Measurements from ENCODE around the gene TESK2. TPM values are rescaled to one million over a fixed set of nuclear protein-coding genes. Genes with fewer than 3 reads are reported as not detected.
"Not testable (repeated sequence)": the region's sequence is repeated elsewhere in the genome, so short reads cannot be mapped to it uniquely, and the experiment has no call there.

The TESK2 gene
- total and polyA plus RNA-seq, 5 donors = 1.6 to 4.7 (median 4.2) TPM

DNA sequence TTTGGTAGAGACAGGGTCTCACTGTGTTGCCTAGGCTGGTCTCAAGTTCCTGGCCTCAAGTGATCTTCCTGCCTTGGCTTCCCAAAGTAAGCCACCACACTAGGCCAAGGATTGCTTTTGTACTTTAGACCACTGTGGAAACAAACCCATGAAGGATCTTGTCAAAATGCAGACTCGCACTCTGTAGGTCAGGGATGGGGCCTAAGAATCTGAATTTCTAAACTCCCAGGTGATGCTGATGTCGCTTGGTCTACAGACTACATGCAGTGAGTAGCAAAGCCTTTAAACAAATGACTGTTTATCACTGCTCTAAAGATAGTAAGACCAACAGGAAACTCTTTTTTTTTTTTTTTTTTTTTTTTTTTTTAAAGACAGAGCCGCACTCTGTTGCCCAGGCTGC, 96.6 kb downstream of the TESK2 start:
- H3K9me3 ChIP-seq (ENCODE audit: control insufficient read depth, low read length) = no peaks in the 10 kb centered on the region
- peaks cover 5% of the 10 kb centered on the region for H3K4me1 ChIP-seq (ENCODE audit: control insufficient read depth, insufficient read depth, low read length)
- peak overlapping the region; percentile 58 for H3K27ac ChIP-seq (ENCODE audit: low read length)
- no peak for DNase-seq
- WGBS = 59% methylated on average over 3 of the region's 3 CpGs
- no peak overlapping the region for H3K4me3 ChIP-seq (ENCODE audit: low read length)
- intact Hi-C loops (cut with DNase I) = loop anchor here in 1 of 4 donors (10.0 kb wide), 1 partner anchor 50 kb away; no protein-coding TSS in a partner anchor
- no peaks in the 10 kb centered on the region for H3K27me3 ChIP-seq (ENCODE audit: control insufficient read depth, insufficient read depth)
- ATAC-seq = peak in 1 of 2 donors; percentile 48

DNA sequence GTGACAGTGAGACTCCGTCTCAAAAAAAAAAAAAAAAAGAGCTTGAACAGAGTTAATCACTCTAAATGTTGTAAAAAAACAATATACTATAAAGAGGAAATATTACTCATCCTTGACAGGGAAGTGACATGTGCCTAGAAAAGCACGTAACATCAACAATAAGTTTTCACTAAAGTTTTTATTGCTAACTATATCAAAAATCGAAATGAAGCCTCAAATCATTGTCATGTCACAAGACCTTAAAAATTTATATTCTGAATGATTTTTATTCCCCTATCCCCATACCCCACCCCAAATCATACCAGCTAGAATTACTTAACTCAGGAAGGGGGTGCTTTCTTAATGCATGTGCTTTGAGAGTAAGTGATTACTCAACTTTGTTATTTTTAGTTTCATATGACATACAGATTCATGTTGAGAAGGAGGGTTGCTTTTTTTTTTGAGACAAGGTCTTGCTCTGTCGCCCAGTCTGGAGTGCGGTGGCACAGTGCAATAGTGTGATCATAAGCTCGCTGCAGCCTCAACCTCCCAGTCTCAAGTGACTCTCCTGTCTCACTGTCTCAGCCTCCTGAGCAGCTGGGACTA, 97.2 kb downstream of the TESK2 start:
- intact Hi-C loops (cut with DNase I) = loop anchor here in 1 of 4 donors (10.0 kb wide), 1 partner anchor 51 kb away; no protein-coding TSS in a partner anchor
- no peaks in the 10 kb centered on the region for H3K9me3 ChIP-seq (ENCODE audit: control insufficient read depth, low read length)
- WGBS = 63% methylated on average over 6 of the region's 6 CpGs
- ATAC-seq (peak; percentile 21 to 56), DNase-seq (no peak)
- no peaks in the 10 kb centered on the region for H3K27me3 ChIP-seq (ENCODE audit: control insufficient read depth, insufficient read depth)
- H3K4me1 ChIP-seq (ENCODE audit: control insufficient read depth, insufficient read depth, low read length) = peaks cover 5% of the 10 kb centered on the region
- H3K4me3 ChIP-seq (ENCODE audit: low read length) = no peak overlapping the region
- H3K27ac ChIP-seq (ENCODE audit: low read length) = no peak overlapping the region

DNA sequence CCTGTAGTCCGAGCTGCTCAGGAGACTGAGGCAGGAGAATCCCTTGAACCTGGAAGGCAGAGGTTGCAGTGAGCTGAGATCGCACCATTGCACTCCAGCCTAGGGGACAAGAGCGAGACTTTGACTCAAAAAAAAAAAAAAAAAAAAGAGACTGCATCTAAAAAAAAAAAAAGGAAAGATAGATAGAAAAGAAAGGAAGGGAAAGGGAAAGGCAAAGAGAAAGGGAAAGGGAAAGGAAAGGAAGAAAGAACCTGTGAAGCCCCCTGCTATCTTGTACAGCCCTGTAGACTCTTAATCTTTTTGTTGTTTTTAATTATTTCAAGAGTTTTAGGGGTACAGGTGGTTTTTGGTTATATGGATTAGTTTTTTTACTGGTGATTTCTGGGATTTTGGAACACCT, 104.7 kb downstream of the TESK2 start:
- intact Hi-C loops (cut with DNase I) = loop anchor here in 1 of 4 donors (10.0 kb wide), 1 partner anchor 89 kb away; no protein-coding TSS in a partner anchor

DNA sequence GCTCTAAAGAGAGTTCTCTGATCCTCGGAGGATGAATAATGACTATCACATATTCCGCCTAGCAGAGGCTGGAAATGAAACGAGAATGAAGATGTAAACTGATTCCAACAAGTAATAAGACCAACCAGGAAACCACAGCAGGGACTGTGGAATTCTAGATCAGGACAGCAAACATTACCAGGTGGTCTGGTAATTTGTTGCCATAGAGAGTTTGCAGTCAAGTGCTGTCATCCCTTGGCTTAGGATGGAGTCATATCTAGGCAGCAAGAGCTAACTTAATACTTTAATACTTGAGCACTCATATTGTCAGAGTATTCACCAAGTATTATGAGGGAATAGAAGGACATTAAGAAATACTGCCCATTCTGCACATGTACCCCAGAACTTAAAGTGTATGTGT, 105.7 kb downstream of the TESK2 start:
- 91% methylated on average over 3 of the region's 3 CpGs for WGBS
- ATAC-seq = no peak

More for the DNA sequence above, 104.7 kb downstream of the TESK2 start:
- no peaks in the 10 kb centered on the region for H3K4me1 ChIP-seq (ENCODE audit: control insufficient read depth, insufficient read depth, low read length)
- no peak overlapping the region for H3K27ac ChIP-seq (ENCODE audit: low read length)
- DNase-seq (no peak), ATAC-seq (no peak)
- H3K9me3 ChIP-seq (ENCODE audit: control insufficient read depth, low read length) = no peaks in the 10 kb centered on the region
- over 99% methylated on average over 3 of the region's 3 CpGs for WGBS
- H3K27me3 ChIP-seq (ENCODE audit: control insufficient read depth, insufficient read depth) = no peaks in the 10 kb centered on the region
- no peak overlapping the region for H3K4me3 ChIP-seq (ENCODE audit: low read length)

DNA sequence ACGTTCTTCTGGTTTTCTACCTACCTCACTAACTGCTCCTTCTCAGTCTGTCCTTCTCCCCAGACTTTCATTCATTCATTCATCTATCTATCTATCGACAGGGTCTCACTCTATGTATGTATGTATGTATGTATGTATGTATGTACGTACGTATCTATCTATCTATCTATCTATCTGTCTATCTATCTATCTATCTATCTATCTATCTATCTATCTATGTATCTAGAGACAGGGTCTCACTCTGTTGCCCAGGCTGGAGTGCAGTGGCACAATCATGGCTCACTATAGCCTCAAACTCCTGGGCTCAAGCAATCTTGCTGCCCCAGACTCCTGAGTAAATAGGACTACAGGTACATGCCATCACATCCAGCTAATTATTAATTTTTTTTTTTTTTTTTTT, 106.8 kb downstream of the TESK2 start:
- not testable (repeated sequence) for ATAC-seq; H3K4me3 ChIP-seq (ENCODE audit: low read length); H3K9me3 ChIP-seq (ENCODE audit: control insufficient read depth, low read length); H3K27ac ChIP-seq (ENCODE audit: low read length); H3K27me3 ChIP-seq (ENCODE audit: control insufficient read depth, insufficient read depth); H3K4me1 ChIP-seq (ENCODE audit: control insufficient read depth, insufficient read depth, low read length); DNase-seq
- WGBS = 94% methylated on average over 4 of the region's 4 CpGs
- intact Hi-C loops (cut with DNase I) = loop anchor here in 1 of 4 donors (10.0 kb wide), 1 partner anchor 91 kb away; no protein-coding TSS in a partner anchor

More for the DNA sequence above, 105.7 kb downstream of the TESK2 start:
- no peaks in the 10 kb centered on the region for H3K4me1 ChIP-seq (ENCODE audit: control insufficient read depth, insufficient read depth, low read length)
- H3K9me3 ChIP-seq (ENCODE audit: control insufficient read depth, low read length) = no peaks in the 10 kb centered on the region
- H3K27ac ChIP-seq (ENCODE audit: low read length) = no peak overlapping the region
- H3K4me3 ChIP-seq (ENCODE audit: low read length) = no peak overlapping the region
- intact Hi-C loops (cut with DNase I) = loop anchor here in 1 of 4 donors (10.0 kb wide), 1 partner anchor 89 kb away; no protein-coding TSS in a partner anchor
- no peaks in the 10 kb centered on the region for H3K27me3 ChIP-seq (ENCODE audit: control insufficient read depth, insufficient read depth)
- DNase-seq = no peak

DNA sequence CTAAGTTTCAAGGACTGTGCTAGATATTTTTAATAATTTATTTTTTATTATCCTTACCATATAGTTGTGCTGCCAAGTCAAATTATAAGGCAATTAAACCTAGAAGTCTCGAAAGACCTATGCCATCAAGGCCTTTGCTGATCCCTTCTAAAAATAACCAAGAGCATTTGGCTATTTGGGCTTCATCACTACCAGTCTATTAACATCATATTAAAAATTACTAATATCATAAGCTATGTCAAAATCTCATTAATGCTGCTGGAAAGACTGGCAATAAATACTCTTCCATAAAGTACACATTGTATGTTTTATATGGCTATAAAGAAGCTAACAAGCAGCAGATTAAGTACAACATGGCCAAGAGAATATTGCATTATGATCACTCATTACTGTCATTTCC, 107.8 kb downstream of the TESK2 start:
- no peak overlapping the region for H3K27ac ChIP-seq (ENCODE audit: low read length)
- H3K27me3 ChIP-seq (ENCODE audit: control insufficient read depth, insufficient read depth) = no peaks in the 10 kb centered on the region
- ATAC-seq = no peak
- H3K9me3 ChIP-seq (ENCODE audit: control insufficient read depth, low read length) = no peaks in the 10 kb centered on the region
- intact Hi-C loops (cut with DNase I) = loop anchor here in 1 of 4 donors (10.0 kb wide), 1 partner anchor 92 kb away; no protein-coding TSS in a partner anchor
- 85% methylated on average over 1 of the region's 1 CpG for WGBS
- H3K4me3 ChIP-seq (ENCODE audit: low read length) = no peak overlapping the region
- DNase-seq = no peak
- no peaks in the 10 kb centered on the region for H3K4me1 ChIP-seq (ENCODE audit: control insufficient read depth, insufficient read depth, low read length)

DNA sequence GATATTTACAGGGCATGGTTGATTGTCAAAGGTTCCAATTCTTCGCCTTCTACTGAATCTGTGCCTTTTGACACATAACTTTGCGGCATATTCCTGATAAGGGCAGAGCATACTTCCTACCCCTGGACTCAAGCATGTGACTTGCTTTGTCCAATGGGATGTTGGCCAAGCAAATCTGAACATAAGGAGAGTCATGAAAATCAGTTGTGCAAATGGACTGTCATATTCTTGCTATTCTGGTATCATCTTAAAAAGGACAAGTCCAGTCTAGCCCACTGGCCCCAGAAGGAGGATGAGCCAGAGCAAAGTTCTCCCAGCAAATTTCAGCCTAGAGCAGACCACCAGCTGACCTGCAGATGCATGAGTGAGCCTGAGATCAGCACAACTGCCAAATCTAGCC, 109.7 kb downstream of the TESK2 start:
- Histone ChIP-seq H3K4me1 (ENCODE audit: control insufficient read depth, insufficient read depth, low read length) (no peaks in the 10 kb centered on the region), H3K9me3 (ENCODE audit: control insufficient read depth, low read length) (no peaks in the 10 kb centered on the region), H3K27ac (ENCODE audit: low read length) (no peak overlapping the region), H3K4me3 (ENCODE audit: low read length) (no peak overlapping the region), H3K27me3 (ENCODE audit: control insufficient read depth, insufficient read depth) (no peaks in the 10 kb centered on the region)
- no peak for ATAC-seq
- 84% methylated on average over 2 of the region's 2 CpGs for WGBS
- intact Hi-C loops (cut with DNase I) = loop anchor here in 1 of 4 donors (10.0 kb wide), 1 partner anchor 94 kb away; no protein-coding TSS in a partner anchor
- no peak for DNase-seq

DNA sequence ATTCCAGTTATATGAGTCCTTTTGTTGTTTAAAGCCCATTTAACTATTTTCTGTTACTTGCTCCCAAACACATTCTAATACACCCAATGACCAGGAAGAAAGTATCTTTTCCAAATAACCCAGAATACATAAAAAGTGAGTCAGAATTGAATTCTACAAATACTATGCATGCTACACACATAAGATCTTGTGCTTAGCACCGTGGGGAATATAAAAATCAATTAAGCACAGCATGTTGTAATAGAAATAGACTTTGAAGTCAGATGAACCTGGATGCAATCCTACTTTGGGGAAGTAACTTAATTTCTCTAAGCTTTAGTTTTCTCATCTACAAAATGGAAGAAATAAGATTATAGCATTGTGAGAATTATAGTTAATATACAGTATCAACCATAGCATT, 110.2 kb downstream of the TESK2 start:
- Histone ChIP-seq H3K27ac (ENCODE audit: low read length) (no peak overlapping the region), H3K9me3 (ENCODE audit: control insufficient read depth, low read length) (no peaks in the 10 kb centered on the region), H3K4me3 (ENCODE audit: low read length) (no peak overlapping the region), H3K4me1 (ENCODE audit: control insufficient read depth, insufficient read depth, low read length) (no peaks in the 10 kb centered on the region), H3K27me3 (ENCODE audit: control insufficient read depth, insufficient read depth) (no peaks in the 10 kb centered on the region)
- intact Hi-C loops (cut with DNase I) = loop anchor here in 1 of 4 donors (10.0 kb wide), 1 partner anchor 94 kb away; no protein-coding TSS in a partner anchor
- ATAC-seq (no peak), DNase-seq (no peak)
- 88% methylated on average over 1 of the region's 1 CpG for WGBS

DNA sequence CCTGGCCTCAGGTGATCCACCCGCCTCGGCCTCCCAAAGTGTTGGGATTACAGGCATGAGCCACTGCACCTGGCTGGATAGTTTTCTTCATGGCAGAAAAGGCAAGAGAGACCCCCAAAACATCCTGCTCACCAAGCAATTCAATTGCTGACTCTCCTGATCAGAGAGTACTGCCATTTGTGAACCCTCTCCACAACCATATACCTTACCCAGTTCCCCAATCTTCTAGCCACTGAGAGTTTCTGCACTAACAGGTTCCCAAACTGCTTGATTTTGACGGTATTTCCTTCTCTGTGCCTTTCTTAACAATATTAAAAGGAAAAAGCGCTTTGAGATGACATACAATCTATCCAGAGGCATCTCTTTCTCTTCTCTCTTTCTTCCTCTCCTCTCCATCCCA, 110.8 kb downstream of the TESK2 start:
- Histone ChIP-seq H3K4me1 (ENCODE audit: control insufficient read depth, insufficient read depth, low read length) (peaks cover under 1% of the 10 kb centered on the region), H3K27ac (ENCODE audit: low read length) (no peak overlapping the region), H3K9me3 (ENCODE audit: control insufficient read depth, low read length) (no peaks in the 10 kb centered on the region), H3K4me3 (ENCODE audit: low read length) (no peak overlapping the region), H3K27me3 (ENCODE audit: control insufficient read depth, insufficient read depth) (no peaks in the 10 kb centered on the region)
- DNase-seq (no peak), ATAC-seq (no peak)
- 92% methylated on average over 4 of the region's 4 CpGs for WGBS
- intact Hi-C loops (cut with DNase I) = loop anchor here in 1 of 4 donors (10.0 kb wide), 1 partner anchor 95 kb away; no protein-coding TSS in a partner anchor

DNA sequence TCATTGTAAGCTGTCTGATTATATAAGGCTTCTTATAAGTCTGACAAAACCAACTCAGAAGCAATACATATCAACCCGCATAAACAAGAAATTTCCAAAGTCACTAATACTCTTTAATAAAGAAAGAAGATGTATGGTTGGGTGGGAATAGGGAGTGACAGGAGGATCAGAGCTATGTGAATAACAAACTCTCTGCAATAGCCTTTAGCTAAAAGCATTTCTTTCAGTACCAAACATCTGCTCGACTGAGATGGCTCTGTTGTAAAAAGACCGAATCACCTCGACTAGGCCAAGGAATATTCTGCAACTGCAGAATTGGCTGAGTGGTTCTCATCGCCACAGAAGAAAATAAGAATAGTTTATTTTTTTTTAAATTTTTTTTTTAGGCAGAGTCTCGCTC, 111.4 kb downstream of the TESK2 start:
- Histone ChIP-seq H3K9me3 (ENCODE audit: control insufficient read depth, low read length) (no peaks in the 10 kb centered on the region), H3K4me1 (ENCODE audit: control insufficient read depth, insufficient read depth, low read length) (peaks cover 2% of the 10 kb centered on the region), H3K4me3 (ENCODE audit: low read length) (no peak overlapping the region), H3K27ac (ENCODE audit: low read length) (no peak overlapping the region), H3K27me3 (ENCODE audit: control insufficient read depth, insufficient read depth) (no peaks in the 10 kb centered on the region)
- intact Hi-C loops (cut with DNase I) = no loop called here
- 95% methylated on average over 6 of the region's 6 CpGs for WGBS
- no peak for ATAC-seq
- no peak for DNase-seq

DNA sequence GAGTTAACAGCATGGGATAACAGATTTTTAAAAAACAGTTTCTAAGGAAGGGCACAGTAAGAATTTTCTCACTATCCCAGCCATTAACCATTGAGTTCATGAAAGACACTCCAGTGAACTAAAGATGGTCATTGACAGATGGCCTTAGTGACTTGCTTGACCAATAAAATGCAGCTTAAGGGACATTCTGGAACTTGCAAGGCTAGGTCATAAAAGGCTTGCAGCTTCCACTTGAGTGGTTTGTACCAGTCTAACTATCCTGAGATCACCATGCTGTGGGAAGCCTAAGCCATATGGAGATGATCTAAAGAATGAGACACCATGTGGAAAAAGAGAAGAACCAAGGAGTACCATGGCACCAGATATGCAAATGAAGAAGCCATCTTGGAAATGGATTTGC, 112.8 kb downstream of the TESK2 start:
- DNase-seq (no peak), ATAC-seq (no peak)
- no peak overlapping the region for H3K4me3 ChIP-seq (ENCODE audit: low read length)
- peaks cover 4% of the 10 kb centered on the region for H3K4me1 ChIP-seq (ENCODE audit: control insufficient read depth, insufficient read depth, low read length)
- intact Hi-C loops (cut with DNase I) = no loop called here
- H3K27ac ChIP-seq (ENCODE audit: low read length) = no peak overlapping the region
- H3K27me3 ChIP-seq (ENCODE audit: control insufficient read depth, insufficient read depth) = no peaks in the 10 kb centered on the region
- no peaks in the 10 kb centered on the region for H3K9me3 ChIP-seq (ENCODE audit: control insufficient read depth, low read length)
